Right atrium auricular region (tissue), 2 donors: Measurements from ENCODE around the gene NGEF. TPM values are rescaled to one million over a fixed set of nuclear protein-coding genes. Genes with fewer than 3 reads are reported as not detected.

Source experiments
- DNase-seq: peaks from one replicate; pipeline ENCODE4 v3.0.0-alpha.2; 2019; ENCODE audit warnings: low spot score
- H3K27ac ChIP-seq, 2 donors: fragments of 200-600 bp; sonication (generic); 1 replicate in 1 of 2; 2 replicates in 1 of 2; pipeline ENCODE4 v1.5.1; 2016 to 2019
- H3K27me3 ChIP-seq, 2 donors: fragments of 200-600 bp; sonication (generic); one replicate each; pipeline versions ENCODE4 v1.5.1 to v1.6.0; 2017 to 2019
- H3K36me3 ChIP-seq: fragments of 200-600 bp; sonication (generic); one replicate; pipeline ENCODE4 v1.5.1; 2016
- H3K4me1 ChIP-seq, 2 donors: fragments of 200-600 bp; sonication (generic); one replicate each; pipeline versions ENCODE4 v1.5.1 to v1.6.0; 2017 to 2019
- H3K4me3 ChIP-seq, 2 donors: fragments of 200-600 bp; sonication (generic); 1 replicate in 1 of 2; 2 replicates in 1 of 2; pipeline ENCODE4 v1.5.1; 2017 to 2019; ENCODE audit warnings: mild to moderate bottlenecking in 1 of 2, moderate library complexity in 1 of 2
- H3K9me3 ChIP-seq, 2 donors: fragments of 200-600 bp; sonication (generic); one replicate each; pipeline ENCODE4 v1.5.1; 2019
- CTCF ChIP-seq, 2 donors: fragments of 200-600 bp; sonication (generic); IDR thresholded peaks; one replicate each; pipeline ENCODE4 v1.5.1; 2019; ENCODE audit warnings: antibody characterized with exemption in 2 of 2
- total RNA-seq, 2 donors: library from RNA; depleted of rRNA; stranded (reverse); fragments of >200 nt; gene quantifications; one replicate each; pipeline ENCODE4 v1.1.0, GENCODE V29; 2016

NGEF gene
- total RNA-seq, 2 donors from 2014 or later: 1.4 to 4.8 TPM

DNA sequence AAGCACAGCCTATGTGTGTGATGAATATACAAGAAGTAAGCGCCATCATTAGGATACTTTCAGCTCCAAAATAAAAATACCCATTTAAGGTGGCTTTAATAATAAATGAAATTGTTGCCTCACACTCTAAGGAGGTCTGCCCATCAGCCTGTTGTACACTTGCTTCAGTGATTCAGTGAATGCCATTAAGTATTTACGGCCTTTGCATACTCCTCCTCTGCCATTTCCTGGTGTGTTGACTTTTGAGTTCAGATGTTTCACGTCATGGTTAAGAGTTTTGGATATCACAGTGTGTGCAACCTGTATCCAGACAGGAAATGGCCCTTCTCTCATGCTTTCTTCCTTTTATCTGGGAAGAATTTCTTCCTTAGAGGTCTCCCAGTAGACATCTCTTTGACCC is 181.6 kb downstream of the NGEF start:
- Histone ChIP-seq H3K27ac (no peak overlapping the region), H3K4me1 (peaks cover 0 to 14% of the 10 kb centered on the region in 2 donors), H3K27me3 (no peaks in the 10 kb centered on the region), H3K9me3 (no peaks in the 10 kb centered on the region), H3K36me3 (peaks cover 59% of the 10 kb centered on the region), H3K4me3 (no peak overlapping the region)
- no peak for DNase-seq
- no peak for TF ChIP-seq CTCF (IDR thresholded peaks at IDR 0.05)

GRCh38 chr2:232829988-232830387 is 183.1 kb downstream of the NGEF start:
- peaks cover 58% of the 10 kb centered on the region for H3K36me3 ChIP-seq

More at GRCh38 chr2:232829988-232830387, 183.1 kb downstream of the NGEF start:
- H3K27ac ChIP-seq: no peak overlapping the region
- no peaks in the 10 kb centered on the region for H3K27me3 ChIP-seq
- peaks cover 0 to 8% of the 10 kb centered on the region in 2 donors for H3K4me1 ChIP-seq
- no peak overlapping the region for H3K4me3 ChIP-seq
- DNase-seq: no peak
- no peak for TF ChIP-seq CTCF (IDR thresholded peaks at IDR 0.05)
- no peaks in the 10 kb centered on the region for H3K9me3 ChIP-seq

Other genes starting within 250 kb of the NGEF start
- not detected for gene KCNJ13, start 236.7 kb downstream of the NGEF start, total RNA-seq
- gene SNORC, start 143.0 kb downstream of the NGEF start, total RNA-seq: under 1 TPM; 0.12 to 0.30 TPM
- gene NEU2, start 19.4 kb upstream of the NGEF start, total RNA-seq: not detected
- gene INPP5D, start 47.1 kb upstream of the NGEF start, total RNA-seq: 1 to 10 TPM; 2.9 to 7.0 TPM
- 10 to 100 TPM; 12.8 to 16.7 TPM for gene ATG16L1, start 238.4 kb upstream of the NGEF start, total RNA-seq